Left lobe of liver (tissue), 2 donors: ENCODE measurements around the gene TGFB1I1. TPM values are rescaled to one million over a fixed set of nuclear protein-coding genes. Genes with fewer than 3 reads are reported as not detected.

Source experiments
- ATAC-seq: fragments of 200-7000 bp; cut with Tn5 transposase; one replicate; pipeline ENCODE4 v1.9.1; 2020; ENCODE audit warnings: mild to moderate bottlenecking, moderate library complexity
- DNase-seq: peaks from one replicate; pipeline ENCODE4 v3.0.0-alpha.2; 2020; ENCODE audit warnings: low spot score
- total RNA-seq: library from RNA; stranded (reverse); gene quantifications from one replicate; pipeline ENCODE4 v1.2.1, GENCODE V29; 2021
- donor health status: DM: no; HTN: no; CAD: no; lungs with moderate emphysema.
- donor health status: DM: no; HTN: yes; CAD: no.

The TGFB1I1 gene
- total RNA-seq, 1 donor from 2014 or later, result 3.1 TPM

- DNase-seq (no peak), ATAC-seq (peak; percentile 87)
Observed at GRCh38 chr16:31451681-31452351, 20.1 kb upstream of the TGFB1I1 start.

DNA sequence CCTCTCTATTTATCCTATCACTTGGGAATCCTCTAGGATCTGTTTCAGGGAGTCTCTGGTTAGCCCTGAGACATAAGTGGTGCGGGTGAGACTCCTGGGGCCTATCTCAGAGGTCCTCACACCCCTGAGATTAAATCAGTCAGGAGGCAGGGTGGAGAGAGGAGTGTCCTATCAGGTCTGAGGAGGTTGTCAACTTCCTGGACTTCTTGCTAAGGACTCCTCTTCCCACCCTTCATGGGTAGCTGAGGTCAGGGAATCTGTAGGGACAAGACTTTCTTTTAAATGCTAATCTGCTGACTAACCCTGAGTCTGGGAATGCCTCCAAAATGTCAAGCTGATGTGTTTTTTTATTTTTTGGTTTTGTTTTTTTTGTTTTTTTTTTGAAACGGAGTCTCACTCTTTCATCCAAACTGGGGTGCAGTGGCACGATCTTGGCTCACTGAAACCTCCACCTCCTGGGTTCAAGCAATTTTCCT is 19.3 kb upstream of the TGFB1I1 start:
- no peak for DNase-seq
- ATAC-seq, result no peak

DNA sequence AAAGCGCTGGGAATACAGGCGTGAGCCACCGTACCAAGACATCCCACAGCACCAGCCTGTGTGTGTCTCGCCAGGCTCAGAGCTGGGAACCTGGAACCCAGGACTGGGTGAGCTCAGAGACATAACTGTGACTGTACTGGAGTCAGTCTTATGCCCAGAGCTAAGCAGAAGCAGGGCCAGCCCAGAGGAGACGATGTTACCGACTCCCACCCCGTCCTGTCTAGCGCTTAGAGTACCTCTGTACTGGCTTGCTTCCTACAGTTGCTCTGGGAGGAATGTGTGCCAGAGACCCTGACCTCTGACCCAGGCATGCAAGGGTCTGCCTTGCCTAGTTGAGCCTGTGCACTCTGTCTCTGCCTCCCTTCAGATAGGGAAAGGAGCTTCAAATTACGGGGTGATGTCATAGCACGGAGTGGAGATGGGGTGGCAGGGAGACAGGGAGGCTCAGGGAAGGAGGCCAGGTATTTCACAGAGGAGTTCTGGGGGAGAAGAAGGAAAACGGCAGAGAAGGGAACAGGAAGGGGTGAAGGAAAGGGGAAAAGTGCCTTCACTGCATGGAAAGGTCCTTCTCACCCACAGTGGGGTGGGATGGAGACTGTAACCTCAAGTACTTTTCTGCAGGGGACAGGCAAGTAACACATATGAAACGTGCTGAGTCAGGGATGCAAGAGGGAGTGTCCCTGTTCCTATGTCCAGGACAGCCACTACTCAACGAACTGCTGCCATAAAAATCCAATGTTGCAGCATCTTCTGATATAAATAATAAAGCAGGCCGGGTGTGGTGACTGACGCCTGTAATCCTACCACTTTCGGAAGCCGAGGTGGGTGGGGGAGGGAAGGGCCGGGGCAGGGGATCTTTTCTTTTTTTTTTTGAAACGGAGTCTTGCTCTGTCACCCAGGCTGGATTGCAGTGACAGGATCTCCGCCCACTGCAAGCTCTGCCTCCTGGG is 18.4 kb upstream of the TGFB1I1 start:
- DNase-seq (no peak), ATAC-seq (no peak)

GRCh38 chr16:31455601-31456314 is 16.2 kb upstream of the TGFB1I1 start:
- no peak for DNase-seq
- ATAC-seq, result no peak

DNA sequence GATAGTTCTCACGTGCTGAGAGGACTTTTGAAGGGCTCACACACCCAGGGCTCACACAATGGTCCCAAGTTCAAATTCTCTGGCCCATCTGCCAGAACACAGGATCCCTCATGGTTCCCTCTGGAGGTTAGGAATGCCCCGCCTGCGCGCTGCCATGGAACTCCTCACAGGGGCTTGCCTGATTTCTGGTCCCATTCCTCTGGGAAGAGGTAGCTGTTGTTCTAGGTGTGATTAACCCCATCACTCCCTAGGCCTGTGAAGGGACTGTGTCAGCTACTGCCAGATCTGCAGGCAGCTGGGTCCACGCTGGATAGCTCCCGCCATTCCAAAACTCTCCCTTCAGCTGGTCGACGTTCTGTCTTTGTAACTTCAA is 15.0 kb upstream of the TGFB1I1 start:
- DNase-seq (no peak), ATAC-seq (no peak)

DNA sequence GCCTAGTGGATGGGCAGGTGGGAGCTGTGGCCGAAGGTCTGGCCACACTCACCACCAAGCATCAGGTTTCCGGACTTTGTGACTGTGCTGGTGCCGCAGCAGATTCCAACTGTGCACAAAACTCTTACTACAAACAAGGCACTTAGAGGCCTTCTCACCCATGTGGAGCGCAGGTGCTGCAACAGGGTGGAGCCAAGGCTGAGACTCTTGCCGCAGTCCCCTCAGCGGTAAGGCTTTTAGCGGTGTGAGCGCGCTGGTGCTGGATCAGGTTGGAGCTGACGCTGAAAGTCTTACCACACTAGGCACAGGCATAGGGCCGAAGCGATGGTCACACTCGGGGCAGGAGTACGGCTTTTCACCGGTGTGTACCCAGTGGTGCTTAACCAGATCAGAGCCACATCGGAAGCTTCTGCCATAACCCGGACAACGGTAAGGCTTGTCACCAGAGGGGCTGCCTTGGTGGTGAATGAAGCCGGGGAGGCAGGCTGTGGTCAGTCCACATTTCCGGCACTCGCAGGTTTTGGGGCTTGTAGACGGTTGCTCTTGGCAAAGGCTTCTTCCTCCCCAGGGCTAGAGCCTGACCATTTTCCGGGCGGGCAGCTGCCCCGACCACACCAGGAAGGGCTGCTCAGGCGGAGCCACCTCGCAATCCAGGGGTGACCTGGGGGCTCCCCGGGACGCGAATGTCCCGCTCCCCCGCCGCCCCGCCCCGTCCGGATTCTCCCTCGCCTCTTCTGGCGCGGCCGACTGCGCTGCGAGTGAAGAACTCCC is 13.7 kb upstream of the TGFB1I1 start:
- ATAC-seq (peak; percentile 8), DNase-seq (peak; percentile 68)

DNA sequence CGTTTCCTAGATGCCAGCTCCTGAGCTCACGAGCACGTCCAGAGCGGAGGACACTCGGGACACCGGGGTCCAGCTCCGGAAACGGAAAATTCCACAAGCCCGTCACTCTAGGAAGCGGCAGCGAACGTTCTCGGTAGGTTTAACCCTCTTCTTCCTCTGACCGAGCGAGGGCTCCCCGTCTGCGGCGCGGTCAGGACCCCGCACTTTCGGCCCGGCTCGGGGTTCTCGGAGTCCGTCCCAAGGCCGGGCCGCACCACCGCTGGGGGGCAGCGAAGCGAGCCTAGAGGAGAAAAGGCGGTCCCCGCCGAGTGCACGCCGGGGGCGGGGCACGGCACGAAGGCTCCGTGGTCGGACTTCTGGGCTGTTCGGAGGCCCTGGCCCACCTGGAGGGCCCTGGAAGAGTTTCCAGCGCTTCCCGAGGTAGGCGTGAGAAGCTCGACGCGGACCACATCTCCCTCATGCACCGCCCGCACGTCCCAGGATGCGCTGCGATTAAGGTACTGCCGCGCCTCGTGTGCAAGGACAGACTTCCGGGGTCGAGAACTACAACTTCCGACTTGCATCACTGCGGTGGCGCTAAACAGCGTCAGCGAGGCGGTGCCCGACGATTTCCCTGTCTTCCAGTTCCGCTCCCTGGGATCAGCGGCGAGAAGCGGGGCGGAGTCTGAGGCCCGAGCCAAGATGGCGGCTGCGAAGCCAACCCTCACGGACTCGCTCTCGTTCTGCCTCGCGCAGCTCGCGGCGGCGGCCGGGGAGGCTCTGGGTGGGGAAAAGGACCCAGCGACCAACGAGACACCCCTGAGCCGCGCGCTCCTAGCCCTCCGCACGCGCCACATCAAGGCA is 12.9 kb upstream of the TGFB1I1 start, which contains the start of gene ARMC5:
Gene ARMC5 (plus strand): TSS at position 658 of the 843 bp plus-strand sequence. CDS start 24 bp downstream, at position 682.
- DNase-seq (peak; percentile 98), ATAC-seq (peak; percentile 71)

- DNase-seq, result peak; percentile 100
- peak; percentile 79 for ATAC-seq
Observed at GRCh38 chr16:31459687-31460581, 12.0 kb upstream of the TGFB1I1 start.

DNA sequence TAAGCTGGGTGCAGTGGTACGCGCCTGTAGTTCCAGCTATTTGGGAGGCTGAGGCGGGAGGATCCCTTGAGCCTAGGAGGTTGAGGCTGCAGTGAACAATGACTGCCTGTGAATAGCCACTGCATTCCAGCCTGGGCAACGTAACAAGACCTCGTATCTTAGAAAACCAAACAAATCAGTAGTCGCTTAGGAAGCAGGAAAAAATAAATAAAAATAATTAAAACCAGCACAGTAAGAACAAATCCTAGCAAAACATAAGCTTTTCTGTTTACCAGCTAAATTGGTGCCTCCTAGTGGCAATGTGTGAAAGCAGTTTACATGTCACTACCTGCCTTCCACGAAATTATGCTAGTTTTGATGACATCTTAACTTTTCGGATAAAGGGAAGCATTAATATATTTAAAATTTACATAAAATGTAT is 11.4 kb upstream of the TGFB1I1 start:
- DNase-seq (no peak), ATAC-seq (no peak)

DNA sequence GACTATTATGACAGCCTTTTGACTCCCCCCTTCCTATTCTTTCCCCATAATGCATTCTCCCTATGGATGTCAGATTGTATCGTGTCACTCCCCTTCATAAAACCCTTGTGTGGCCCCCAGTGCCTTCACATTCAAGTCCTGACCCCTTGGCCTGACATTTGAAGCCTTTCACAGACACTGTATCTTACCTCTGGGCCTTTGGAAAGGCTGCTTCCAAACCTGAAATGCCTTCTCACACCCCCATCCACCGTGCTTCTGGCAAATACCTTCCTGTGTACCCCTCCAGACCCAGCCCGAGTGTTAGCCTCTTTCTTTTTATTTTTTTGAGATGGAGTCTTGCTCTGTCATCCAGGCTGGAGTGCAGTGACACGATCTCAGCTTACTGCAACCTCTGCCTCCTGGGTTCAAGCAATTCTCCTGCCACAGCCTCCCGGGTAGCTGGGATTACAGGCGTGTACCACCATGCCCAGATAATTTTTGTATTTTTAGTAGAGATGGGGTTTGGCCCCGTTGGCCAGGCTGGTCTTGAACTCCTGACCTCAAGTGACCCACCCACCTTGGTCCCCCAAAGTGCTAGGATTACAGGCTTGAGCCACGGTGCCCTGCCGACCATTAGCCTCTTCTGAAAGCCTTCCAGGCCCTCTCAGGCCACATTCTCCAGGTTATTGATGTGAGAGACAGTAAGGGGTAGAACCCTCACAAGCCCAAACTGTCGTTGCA is 10.6 kb upstream of the TGFB1I1 start:
- DNase-seq (no peak), ATAC-seq (no peak)

GRCh38 chr16:31461921-31462804 is 9.8 kb upstream of the TGFB1I1 start:
- peak; percentile 98 for DNase-seq

GRCh38 chr16:31464348-31464769 is 7.6 kb upstream of the TGFB1I1 start:
- DNase-seq, result no peak

More at GRCh38 chr16:31461921-31462804, 9.8 kb upstream of the TGFB1I1 start:
- ATAC-seq, result peak; percentile 58

DNA sequence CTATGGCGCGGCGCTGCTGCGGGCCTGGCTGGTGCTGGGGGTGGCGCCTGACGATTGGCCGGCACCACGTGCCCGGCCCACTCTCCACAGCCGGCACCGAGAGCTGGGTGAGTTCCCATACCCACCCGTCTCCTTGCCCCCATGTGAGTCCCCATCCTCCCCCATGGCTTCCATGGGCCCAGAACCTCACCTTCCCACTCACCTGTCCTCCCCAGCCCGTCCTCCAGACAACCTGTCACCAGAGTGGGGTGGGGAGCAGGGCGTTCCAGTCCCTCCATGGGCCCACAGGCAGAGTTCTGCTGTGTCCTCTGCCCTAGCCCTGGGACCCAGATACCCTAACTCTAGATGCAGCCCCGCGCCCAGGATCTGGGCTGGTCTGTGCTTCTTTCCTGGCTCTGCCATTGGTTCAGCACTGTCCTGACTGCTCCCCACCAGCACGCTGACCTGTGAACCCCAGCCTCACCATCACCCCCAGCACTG is 7.1 kb upstream of the TGFB1I1 start:
- no peak for ATAC-seq
- no peak for DNase-seq

More at GRCh38 chr16:31464348-31464769, 7.6 kb upstream of the TGFB1I1 start:
- no peak for ATAC-seq

GRCh38 chr16:31465788-31466370 is 6.1 kb upstream of the TGFB1I1 start:
- ATAC-seq (no peak), DNase-seq (no peak)

GRCh38 chr16:31466381-31466841 is 5.5 kb upstream of the TGFB1I1 start:
- no peak for DNase-seq
- no peak for ATAC-seq
